OCI-LY1 (cell line): ENCODE measurements around the gene ABCC11.

Experiments
- H2AFZ ChIP-seq: fragments of 200-600 bp; sonication (generic), shearing (Covaris generic); 2 replicates; pipeline ENCODE4 v1.6.0; 2014; ENCODE audit warnings: antibody characterized with exemption, mild to moderate bottlenecking, low read length
- H3F3A ChIP-seq: fragments of 200-600 bp; sonication (generic), shearing (Covaris generic); 2 replicates; pipeline ENCODE4 v1.6.0; 2014; ENCODE audit warnings: mild to moderate bottlenecking, antibody characterized with exemption, low read length, moderate library complexity; ENCODE audit not compliant: insufficient read depth
- H3K27ac ChIP-seq: fragments of 200-600 bp; sonication (generic); 2 replicates; pipeline ENCODE4 v1.5.1; 2014; ENCODE audit warnings: low read length, mixed run types, mild to moderate bottlenecking, low read depth; ENCODE audit not compliant: poor library complexity, severe bottlenecking
- H3K27me3 ChIP-seq: fragments of 200-600 bp; sonication (generic); 2 replicates; pipeline ENCODE4 v1.6.0; 2014; ENCODE audit warnings: antibody characterized with exemption, mild to moderate bottlenecking, low read length, moderate library complexity; ENCODE audit not compliant: insufficient read depth
- H3K36me3 ChIP-seq: fragments of 200-600 bp; sonication (generic); 2 replicates; pipeline ENCODE4 v1.6.1; 2014; ENCODE audit warnings: mild to moderate bottlenecking, antibody characterized with exemption, low read length, moderate library complexity, mixed read lengths; ENCODE audit not compliant: insufficient read depth
- H3K4me1 ChIP-seq: fragments of 200-600 bp; sonication (generic); 2 replicates; pipeline ENCODE4 v1.5.1; 2014; ENCODE audit warnings: mild to moderate bottlenecking, low read length, moderate library complexity; ENCODE audit not compliant: insufficient read depth, severe bottlenecking
- H3K4me2 ChIP-seq: fragments of 200-600 bp; sonication (generic), shearing (Covaris generic); 2 replicates; pipeline ENCODE4 v1.6.1; 2014; ENCODE audit warnings: low read length
- H3K4me3 ChIP-seq: fragments of 200-600 bp; sonication (generic); 2 replicates; pipeline ENCODE4 v1.5.1; 2014; ENCODE audit warnings: low read length, low read depth, mild to moderate bottlenecking, mixed read lengths; ENCODE audit not compliant: poor library complexity, severe bottlenecking
- H3K79me2 ChIP-seq: fragments of 200-600 bp; shearing (Covaris generic); 2 replicates; pipeline ENCODE4 v1.6.1; 2016; ENCODE audit warnings: mixed run types, low read length, mixed read lengths; ENCODE audit not compliant: insufficient read depth
- H3K9ac ChIP-seq: fragments of 200-600 bp; sonication (generic), shearing (Covaris generic); 2 replicates; pipeline ENCODE4 v1.6.1; 2014; ENCODE audit warnings: mild to moderate bottlenecking, low read length, mixed read lengths
- H3K9me2 ChIP-seq: fragments of 200-600 bp; sonication (generic), shearing (Covaris generic); 2 replicates; pipeline ENCODE4 v1.6.1; 2014; ENCODE audit warnings: low read depth, mild to moderate bottlenecking, low read length, mixed read lengths
- H3K9me3 ChIP-seq: fragments of 200-600 bp; shearing (Covaris generic); 2 replicates; pipeline ENCODE4 v1.6.1; 2014; ENCODE audit warnings: low read length, mixed read lengths
- H4K20me1 ChIP-seq: fragments of 200-600 bp; sonication (generic), shearing (Covaris generic); 2 replicates; pipeline ENCODE4 v1.6.0; 2016; ENCODE audit warnings: mild to moderate bottlenecking, low read length; ENCODE audit not compliant: insufficient read depth
- EZH2 ChIP-seq: fragments of 200-600 bp; sonication (generic), shearing (Covaris generic); IDR thresholded peaks from 2 replicates; pipeline ENCODE4 v1.8.0; 2017; ENCODE audit warnings: borderline replicate concordance, mixed run types, mild to moderate bottlenecking, antibody characterized with exemption, low read length, moderate library complexity, mixed read lengths
- TF ChIP-seq, protein P1 (sequence below): fragments of 200-600 bp; sonication (generic), shearing (Covaris generic); IDR thresholded peaks from 2 replicates; pipeline ENCODE4 v1.5.1; 2017; ENCODE audit warnings: mild to moderate bottlenecking, antibody characterized with exemption, low read length, moderate library complexity, mixed read lengths

Gene ABCC11

DNA sequence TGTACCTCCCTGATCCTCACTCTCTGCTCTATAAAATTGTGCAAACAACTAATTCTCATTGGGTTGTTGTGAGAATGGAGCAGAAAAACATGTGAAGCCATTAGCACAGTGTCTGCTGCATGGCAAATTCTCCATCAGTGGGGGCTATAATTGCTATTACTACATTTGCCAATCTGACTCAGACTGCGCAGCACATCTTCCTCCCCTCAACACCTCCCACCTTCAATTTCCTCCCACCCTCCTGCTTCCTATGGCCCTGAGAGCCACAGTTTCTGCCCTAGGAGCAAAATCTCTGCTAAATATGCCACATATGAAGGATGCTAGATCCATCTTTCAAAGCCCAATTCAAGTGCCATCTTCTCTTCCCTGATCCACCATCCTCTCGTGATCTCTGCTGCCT is 128.5 kb downstream of the ABCC11 start:
- no peaks in the 10 kb centered on the region for H3K79me2 ChIP-seq
- no peaks in the 10 kb centered on the region for H3K27me3 ChIP-seq
- no peak overlapping the region for H3K4me2 ChIP-seq
- H2AFZ ChIP-seq, result no peak overlapping the region
- no peaks in the 10 kb centered on the region for H4K20me1 ChIP-seq
- no peaks in the 10 kb centered on the region for H3F3A ChIP-seq
- H3K9me3 ChIP-seq, result no peaks in the 10 kb centered on the region
- no peaks in the 10 kb centered on the region for H3K4me1 ChIP-seq
- no peaks in the 10 kb centered on the region for H3K9me2 ChIP-seq
- no peak for TF ChIP-seq EZH2
- TF ChIP-seq, protein P1, sequence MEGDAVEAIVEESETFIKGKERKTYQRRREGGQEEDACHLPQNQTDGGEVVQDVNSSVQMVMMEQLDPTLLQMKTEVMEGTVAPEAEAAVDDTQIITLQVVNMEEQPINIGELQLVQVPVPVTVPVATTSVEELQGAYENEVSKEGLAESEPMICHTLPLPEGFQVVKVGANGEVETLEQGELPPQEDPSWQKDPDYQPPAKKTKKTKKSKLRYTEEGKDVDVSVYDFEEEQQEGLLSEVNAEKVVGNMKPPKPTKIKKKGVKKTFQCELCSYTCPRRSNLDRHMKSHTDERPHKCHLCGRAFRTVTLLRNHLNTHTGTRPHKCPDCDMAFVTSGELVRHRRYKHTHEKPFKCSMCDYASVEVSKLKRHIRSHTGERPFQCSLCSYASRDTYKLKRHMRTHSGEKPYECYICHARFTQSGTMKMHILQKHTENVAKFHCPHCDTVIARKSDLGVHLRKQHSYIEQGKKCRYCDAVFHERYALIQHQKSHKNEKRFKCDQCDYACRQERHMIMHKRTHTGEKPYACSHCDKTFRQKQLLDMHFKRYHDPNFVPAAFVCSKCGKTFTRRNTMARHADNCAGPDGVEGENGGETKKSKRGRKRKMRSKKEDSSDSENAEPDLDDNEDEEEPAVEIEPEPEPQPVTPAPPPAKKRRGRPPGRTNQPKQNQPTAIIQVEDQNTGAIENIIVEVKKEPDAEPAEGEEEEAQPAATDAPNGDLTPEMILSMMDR, result no peak
- H3K27ac ChIP-seq, result no peak overlapping the region
- H3K4me3 ChIP-seq, result no peak overlapping the region
- no peak overlapping the region for H3K9ac ChIP-seq
- no peaks in the 10 kb centered on the region for H3K36me3 ChIP-seq

DNA sequence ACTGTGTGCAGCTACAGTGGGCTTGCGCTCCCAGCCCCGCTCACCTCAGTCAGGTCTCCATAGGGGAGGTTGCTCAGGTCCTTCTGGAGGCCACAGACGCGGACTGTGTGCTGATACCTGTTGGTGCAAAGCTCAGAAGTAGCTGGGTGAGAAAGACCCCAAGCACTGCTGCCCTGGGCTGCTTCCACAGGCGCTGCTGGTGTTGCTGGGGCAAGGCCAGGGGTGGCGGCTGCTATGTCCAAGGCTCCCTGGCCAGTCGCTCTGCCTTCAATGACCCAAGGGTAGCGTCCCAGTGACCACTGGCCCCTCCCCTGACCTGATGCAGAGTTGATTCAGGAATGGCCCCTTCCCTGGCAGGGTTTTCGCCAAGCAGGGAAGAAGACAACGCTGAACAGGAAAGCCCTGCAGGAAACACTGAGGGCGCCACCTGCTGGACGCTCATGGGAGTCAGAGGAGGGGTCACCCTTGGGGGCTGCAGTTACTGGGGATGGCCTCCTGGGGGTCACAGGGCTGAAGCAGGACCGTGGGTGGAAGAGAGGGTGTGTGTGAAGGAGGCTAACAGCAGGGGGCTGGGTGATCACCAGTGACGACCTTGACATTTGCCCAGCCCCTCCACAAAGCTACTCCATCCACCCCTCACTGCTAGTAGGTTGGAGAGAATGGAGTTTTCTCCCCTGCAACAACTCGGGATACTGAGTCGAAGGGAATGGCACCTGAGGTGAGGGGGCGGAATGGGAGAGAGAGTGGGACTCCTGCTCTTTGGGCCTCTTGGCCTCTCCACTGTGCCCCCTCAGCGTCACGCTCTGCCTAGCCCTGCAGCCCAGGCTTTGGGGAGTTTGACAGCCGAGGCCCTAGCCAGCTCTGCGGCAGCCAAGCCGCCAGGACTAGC is 129.9 kb downstream of the ABCC11 start:
- Histone ChIP-seq H2AFZ (no peak overlapping the region), H3K4me3 (no peak overlapping the region), H3K9me2 (no peaks in the 10 kb centered on the region), H3K4me1 (no peaks in the 10 kb centered on the region), H3K27ac (no peak overlapping the region), H3K79me2 (no peaks in the 10 kb centered on the region), H3F3A (no peaks in the 10 kb centered on the region), H3K9me3 (no peaks in the 10 kb centered on the region), H3K9ac (no peak overlapping the region), H3K36me3 (no peaks in the 10 kb centered on the region), H3K4me2 (no peak overlapping the region), H4K20me1 (no peaks in the 10 kb centered on the region), H3K27me3 (no peaks in the 10 kb centered on the region)
- TF ChIP-seq, protein P1, result peak; percentile 98
- TF ChIP-seq EZH2, result no peak
